Mesenchymal stem cell (in vitro differentiated cells and primary cell): ENCODE data around the gene DIS3L2.

Experiments
- DNase-seq: peaks from one replicate; pipeline ENCODE4 v3.0.0-alpha.2; 2013
- H2AFZ ChIP-seq: one replicate; pipeline ENCODE4 v1.6.1; 2013; ENCODE audit warnings: low read depth, mild to moderate bottlenecking, control low read depth, inconsistent platforms, low read length, moderate library complexity
- H2AK5ac ChIP-seq: 2 replicates; pipeline ENCODE4 v1.6.1; 2013; ENCODE audit warnings: low read length, moderate library complexity, mild to moderate bottlenecking, inconsistent platforms; ENCODE audit not compliant: severe bottlenecking
- H2BK120ac ChIP-seq: one replicate; pipeline ENCODE4 v1.6.1; 2013; ENCODE audit warnings: low read depth, mild to moderate bottlenecking, inconsistent platforms, low read length, moderate library complexity
- H2BK12ac ChIP-seq, 2 experiments: one replicate each; pipeline ENCODE4 v1.6.1; 2013; ENCODE audit warnings: inconsistent platforms in 2 of 2, low read length in 2 of 2, mild to moderate bottlenecking in 2 of 2, moderate library complexity in 2 of 2, control low read depth in 1 of 2
- H2BK15ac ChIP-seq: one replicate; pipeline ENCODE4 v1.6.1; 2013; ENCODE audit warnings: mild to moderate bottlenecking, low read depth, inconsistent platforms; ENCODE audit not compliant: poor library complexity, severe bottlenecking
- H2BK5ac ChIP-seq: 2 replicates; pipeline ENCODE4 v1.6.1; 2013; ENCODE audit warnings: low read depth, mild to moderate bottlenecking, low read length, control low read depth, inconsistent platforms; ENCODE audit not compliant: poor library complexity, severe bottlenecking
- H3K14ac ChIP-seq, 2 experiments: one replicate each; pipeline ENCODE4 v1.6.1; 2013; ENCODE audit warnings: inconsistent platforms in 2 of 2, low read length in 2 of 2, control low read depth in 1 of 2, mild to moderate bottlenecking in 1 of 2, moderate library complexity in 1 of 2
- H3K18ac ChIP-seq, 2 experiments: one replicate each; pipeline ENCODE4 v1.6.1; 2013; ENCODE audit warnings: inconsistent platforms in 2 of 2, low read length in 2 of 2, control low read depth in 1 of 2, low read depth in 1 of 2, mild to moderate bottlenecking in 1 of 2
- H3K23ac ChIP-seq, 2 experiments: one replicate each; pipeline ENCODE4 v1.6.1; 2013; ENCODE audit warnings: inconsistent platforms in 2 of 2, low read length in 2 of 2, mild to moderate bottlenecking in 2 of 2, moderate library complexity in 2 of 2, control low read depth in 1 of 2
- H3K27ac ChIP-seq: 2 replicates; pipeline ENCODE4 v1.5.1; 2013; ENCODE audit warnings: mild to moderate bottlenecking, moderate library complexity, low read length, control low read depth, inconsistent platforms; ENCODE audit not compliant: poor library complexity, severe bottlenecking
- H3K27me3 ChIP-seq, 2 experiments: 2 replicates each; pipeline versions ENCODE4 v1.6.1 to v1.7.0; 2013; ENCODE audit warnings: low read length in 2 of 2, mild to moderate bottlenecking in 2 of 2, moderate library complexity in 2 of 2, control low read depth in 1 of 2, inconsistent platforms in 1 of 2; ENCODE audit not compliant: control insufficient read depth in 1 of 2, insufficient read depth in 1 of 2
- H3K36me3 ChIP-seq, 2 experiments: 2 replicates each; pipeline versions ENCODE4 v1.6.1 to v1.7.0; 2013; ENCODE audit warnings: low read length in 2 of 2, control low read depth in 1 of 2, inconsistent platforms in 1 of 2, low read depth in 1 of 2, mild to moderate bottlenecking in 1 of 2; ENCODE audit not compliant: insufficient read depth in 2 of 2, control insufficient read depth in 1 of 2
- H3K4ac ChIP-seq, 2 experiments: one replicate each; pipeline ENCODE4 v1.6.1; 2013; ENCODE audit warnings: inconsistent platforms in 2 of 2, low read length in 2 of 2, mild to moderate bottlenecking in 2 of 2, moderate library complexity in 2 of 2, control low read depth in 1 of 2, low read depth in 1 of 2
- H3K4me1 ChIP-seq: 2 replicates; pipeline ENCODE4 v1.6.1; 2013; ENCODE audit warnings: low read depth, low read length, control low read depth; ENCODE audit not compliant: control insufficient read depth, insufficient read depth
- H3K4me2 ChIP-seq: 2 replicates; pipeline ENCODE4 v1.6.1; 2013; ENCODE audit warnings: low read length, mild to moderate bottlenecking, inconsistent platforms; ENCODE audit not compliant: poor library complexity, severe bottlenecking
- H3K4me3 ChIP-seq, 2 experiments: 2 replicates each; pipeline versions ENCODE4 v1.5.1 to v1.7.0; 2013; ENCODE audit warnings: low read length in 2 of 2, mild to moderate bottlenecking in 2 of 2, control low read depth in 1 of 2, low read depth in 1 of 2; ENCODE audit not compliant: insufficient read depth in 1 of 2
- H3K79me1 ChIP-seq: replicated peaks from 2 replicates; pipeline ENCODE4 v1.6.1; 2013; ENCODE audit warnings: mild to moderate bottlenecking, control low read depth, low read length, inconsistent platforms; ENCODE audit not compliant: poor library complexity, severe bottlenecking
- H3K9ac ChIP-seq: 2 replicates; pipeline ENCODE4 v1.7.0; 2013; ENCODE audit warnings: mild to moderate bottlenecking, low read length, moderate library complexity
- H3K9me3 ChIP-seq: 2 replicates; pipeline ENCODE4 v1.7.0; 2013; ENCODE audit warnings: mild to moderate bottlenecking, low read length; ENCODE audit not compliant: control insufficient read depth
- H4K8ac ChIP-seq: one replicate; pipeline ENCODE4 v1.6.1; 2013; ENCODE audit warnings: inconsistent platforms, mild to moderate bottlenecking, low read length, moderate library complexity
- H4K91ac ChIP-seq: one replicate; pipeline ENCODE4 v1.6.1; 2013; ENCODE audit warnings: mild to moderate bottlenecking, low read length, inconsistent platforms
- WGBS: methylation state at CpG from one replicate; pipeline ENCODE4 v1.1.7; 2013; ENCODE audit warnings: mixed read lengths; 5-methylcytosine and 5-hydroxymethylcytosine counted together

Gene DIS3L2

GRCh38 chr2:231925303-231926179 lies 36.0 kb upstream of the DIS3L2 start:
- H3K14ac ChIP-seq: no peak overlapping the region
- H3K36me3 ChIP-seq: no peaks in the 10 kb centered on the region
- no peak overlapping the region for H2BK12ac ChIP-seq
- peak; percentile 81 for DNase-seq
- no peak overlapping the region for H3K27ac ChIP-seq
- H3K4me3 ChIP-seq: peak overlapping the region; percentile 54 to 70
- H2AFZ ChIP-seq: peak overlapping the region; percentile 36
- peak overlapping the region; percentile 19 for H2BK15ac ChIP-seq
- WGBS: 2% methylated on average over 89 of the region's 96 CpGs
- H3K27me3 ChIP-seq: peaks cover 81 to 96% of the 10 kb centered on the region in 2 experiments
- peak overlapping the region in 1 of 2 experiments; percentile 25 for H3K23ac ChIP-seq
- no peak overlapping the region for H3K4ac ChIP-seq
- peak overlapping the region; percentile 97 for H3K4me2 ChIP-seq
- H2AK5ac ChIP-seq: no peak overlapping the region
- H3K9ac ChIP-seq: no peak overlapping the region
- no peaks in the 10 kb centered on the region for H3K79me1 ChIP-seq
- H3K18ac ChIP-seq: no peak overlapping the region
- H3K9me3 ChIP-seq: no peaks in the 10 kb centered on the region
- H2BK5ac ChIP-seq: no peak overlapping the region
- peak overlapping the region; percentile 30 for H4K8ac ChIP-seq
- peaks cover 29% of the 10 kb centered on the region for H3K4me1 ChIP-seq
- H2BK120ac ChIP-seq: no peak overlapping the region
- H4K91ac ChIP-seq: no peak overlapping the region

- Histone ChIP-seq H3K14ac (no peak within 1 kb of the TSS), H3K23ac (peak within 1 kb of the TSS in 1 of 2 experiments; percentile 23), H3K9ac (no peak within 1 kb of the TSS), H3K4me2 (peak within 1 kb of the TSS; percentile 97), H4K91ac (no peak within 1 kb of the TSS), H3K4ac (no peak within 1 kb of the TSS), H3K27ac (no peak within 1 kb of the TSS), H3K4me1 (peaks cover 29% of the 10 kb centered on the region), H3K27me3 (peaks cover 83 to 96% of the 10 kb centered on the region in 2 experiments), H2BK5ac (no peak within 1 kb of the TSS), H2BK120ac (no peak within 1 kb of the TSS), H2BK12ac (no peak within 1 kb of the TSS), H3K4me3 (peak within 1 kb of the TSS; percentile 54 to 70), H4K8ac (peak within 1 kb of the TSS; percentile 30), H3K9me3 (no peaks in the 10 kb centered on the region), H2AK5ac (no peak within 1 kb of the TSS), H2AFZ (peak within 1 kb of the TSS; percentile 36), H3K79me1 (no peaks in the 10 kb centered on the region), H3K36me3 (no peaks in the 10 kb centered on the region), H3K18ac (no peak within 1 kb of the TSS), H2BK15ac (peak within 1 kb of the TSS; percentile 19)
- peak; percentile 46 for DNase-seq
- whole genome bisulfite sequencing: 2% methylated on average over 48 of the region's 54 CpGs
These were observed 35.3 kb upstream of the DIS3L2 start, which contains the start of gene NPPC for GRCh38 chr2:231926180-231926741. Gene NPPC, minus strand, starts transcription at chr2:231926396. Its CDS starts 147 bp downstream, at chr2:231926249.

- peaks cover 29% of the 10 kb centered on the region for H3K4me1 ChIP-seq
- H3K4me3 ChIP-seq: peak overlapping the region; percentile 4 to 70
- H3K23ac ChIP-seq: no peak overlapping the region
- no peak overlapping the region for H3K18ac ChIP-seq
- H4K8ac ChIP-seq: no peak overlapping the region
- no peak overlapping the region for H3K14ac ChIP-seq
- no peak overlapping the region for H2AK5ac ChIP-seq
- H3K4me2 ChIP-seq: peak overlapping the region; percentile 97
- H3K36me3 ChIP-seq: no peaks in the 10 kb centered on the region
- no peak for DNase-seq
- WGBS: 18% methylated on average over 49 of the region's 51 CpGs
- no peaks in the 10 kb centered on the region for H3K79me1 ChIP-seq
- no peak overlapping the region for H2AFZ ChIP-seq
- H3K27ac ChIP-seq: no peak overlapping the region
- H4K91ac ChIP-seq: no peak overlapping the region
- peaks cover 90 to 96% of the 10 kb centered on the region in 2 experiments for H3K27me3 ChIP-seq
- no peak overlapping the region for H2BK5ac ChIP-seq
- no peak overlapping the region for H2BK15ac ChIP-seq
- no peak overlapping the region for H3K9ac ChIP-seq
- no peaks in the 10 kb centered on the region for H3K9me3 ChIP-seq
- H2BK12ac ChIP-seq: no peak overlapping the region
- H3K4ac ChIP-seq: no peak overlapping the region
- no peak overlapping the region for H2BK120ac ChIP-seq
These were observed 34.5 kb upstream of the DIS3L2 start for GRCh38 chr2:231926761-231927565.

GRCh38 chr2:231927566-231927890 lies 34.0 kb upstream of the DIS3L2 start:
- H2AFZ ChIP-seq: no peak overlapping the region
- 61% methylated on average over 7 of the region's 10 CpGs for WGBS
- no peak overlapping the region for H2BK15ac ChIP-seq

More at GRCh38 chr2:231927566-231927890, 34.0 kb upstream of the DIS3L2 start:
- H3K9me3 ChIP-seq: no peaks in the 10 kb centered on the region
- DNase-seq: no peak
- H2BK12ac ChIP-seq: no peak overlapping the region
- no peak overlapping the region for H2BK120ac ChIP-seq
- H4K91ac ChIP-seq: no peak overlapping the region
- no peak overlapping the region for H2BK5ac ChIP-seq
- no peak overlapping the region for H3K18ac ChIP-seq
- no peak overlapping the region for H3K14ac ChIP-seq
- H3K27ac ChIP-seq: no peak overlapping the region
- no peak overlapping the region for H3K4me2 ChIP-seq
- H3K9ac ChIP-seq: no peak overlapping the region
- no peak overlapping the region for H3K23ac ChIP-seq
- H3K36me3 ChIP-seq: no peaks in the 10 kb centered on the region
- no peaks in the 10 kb centered on the region for H3K79me1 ChIP-seq
- no peak overlapping the region for H2AK5ac ChIP-seq
- no peak overlapping the region for H3K4me3 ChIP-seq
- no peak overlapping the region for H4K8ac ChIP-seq
- peaks cover 88 to 96% of the 10 kb centered on the region in 2 experiments for H3K27me3 ChIP-seq
- peaks cover 29% of the 10 kb centered on the region for H3K4me1 ChIP-seq
- H3K4ac ChIP-seq: no peak overlapping the region
